Pancreas (tissue), 10 donors: ENCODE data around the gene RPIA. TPM values are rescaled to one million over a fixed set of nuclear protein-coding genes. Genes with fewer than 3 reads are reported as not detected.
A peak's percentile ranks its signal among the peaks of the same experiment; 100 is the strongest.

Source experiments
- ATAC-seq, 4 donors: fragments of 200-7000 bp; cut with Tn5 transposase; one replicate each; pipeline versions ENCODE4 v1.8.0 to v1.9.1; 2020; ENCODE audit warnings: mild to moderate bottlenecking in 4 of 4, moderate library complexity in 4 of 4
- DNase-seq, 6 donors: peaks; one replicate each; pipeline ENCODE4 v3.0.0-alpha.2; 2020
- FAIRE-seq: peaks from 2 replicates; lab custom pipeline; 2012; peaks lifted over from hg19 to GRCh38; lab: Jason Lieb, UNC
- H3K27ac ChIP-seq, 4 donors: fragments of 200-600 bp; sonication (generic); 1 replicate in 3 of 4; 2 replicates in 1 of 4; pipeline versions ENCODE4 v1.5.0 to v1.8.0; 2020
- H3K27me3 ChIP-seq, 4 donors: fragments of 200-600 bp; one replicate each; pipeline ENCODE4 v1.8.0; 2021
- H3K36me3 ChIP-seq, 3 donors: fragments of 200-600 bp; sonication (generic) in 1 of 3; one replicate each; pipeline versions ENCODE4 v1.5.0 to v1.8.0; 2020 to 2021
- H3K4me1 ChIP-seq, 3 donors: fragments of 200-600 bp; one replicate each; pipeline ENCODE4 v1.8.0; 2021
- H3K4me3 ChIP-seq, 4 donors: fragments of 200-600 bp; sonication (generic) in 2 of 4; one replicate each; pipeline versions ENCODE4 v1.5.0 to v1.8.0; 2020 to 2021
- H3K9me3 ChIP-seq, 4 donors: fragments of 200-600 bp; one replicate each; pipeline ENCODE4 v1.8.0; 2021
- WGBS, 2 donors: extraction: QIAGEN DNeasy Blood & Tissue Kit; methylation state at CpG; one replicate each; pipeline ENCODE4 v1.1.7; 2013; 5-methylcytosine and 5-hydroxymethylcytosine counted together
- intact Hi-C, 3 donors: fragments of 100-400 bp; cut with DNase I; formaldehyde crosslinking; loops; one replicate each; pipeline versions ENCODE4 v1.11.1 to v1.14.2; 2022
- polyA plus RNA-seq, 2 donors: library from polyadenylated mRNA; stranded (reverse); fragments of 200-250 nt; gene quantifications; one replicate each; pipeline ENCODE4 v1.2.3, GENCODE V29; 2013
- total RNA-seq, 6 donors: library from RNA; stranded (reverse); fragmentation: NEBNext Ultra II Directional in 4 of 6; extraction: Animal tissue kit (Norgen Biotek cat#: 25700) in 4 of 6; gene quantifications; one replicate each; pipeline versions ENCODE4 v1.2.1 to v1.2.4, GENCODE V29; 2021 to 2023
- TF ChIP-seq, protein P1 (sequence below), 4 donors: fragments of 200-600 bp; sonication (generic) in 3 of 4; IDR thresholded peaks; one replicate each; pipeline versions ENCODE4 v1.5.0 to v1.8.0; 2021; ENCODE audit warnings: antibody characterized with exemption in 4 of 4
- donor health status: healthy with polysubstance abuse.
- donor health status: DM: no; HTN: no; CAD: no; lungs with moderate emphysema.
- donor health status: DM: no; HTN: no; CAD: no.
- donor health status: control.
- donor health status: control.
- donor health status: Bipolar disorder and iron deficiency.
- donor health status: DM: yes; HTN: yes; CAD: no.
- donor health status: DM: no; HTN: no; CAD: no.
- donor health status: DM: no; HTN: no; CAD: no.
- donor health status: DM: yes; HTN: yes; CAD: no.

RPIA gene
- total and polyA plus RNA-seq, 8 donors, result 8.5 to 15.4 (median 10.3) TPM

DNA sequence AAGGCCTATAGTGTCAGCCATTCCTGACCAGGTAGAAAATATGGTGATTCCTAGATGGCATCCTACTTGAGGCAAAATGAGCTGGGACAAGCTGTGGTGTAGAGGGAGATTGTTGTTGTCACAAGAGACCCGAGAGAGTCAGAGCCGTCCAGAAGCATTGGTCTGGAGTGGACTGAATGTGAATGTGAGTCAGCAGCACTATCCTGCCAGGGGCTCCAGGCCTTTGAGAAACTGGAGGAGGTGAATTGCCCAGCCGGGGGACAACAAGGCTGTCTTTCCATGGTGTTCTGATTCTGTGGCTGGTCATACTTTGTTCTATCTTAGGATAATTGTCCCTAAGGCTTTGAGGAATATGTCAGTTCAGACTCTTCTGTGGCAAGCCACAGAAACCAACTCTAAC, 34.8 kb upstream of the RPIA start:
- Histone ChIP-seq H3K27me3 (no peaks in the 10 kb centered on the region), H3K27ac (no peak overlapping the region), H3K4me3 (no peak overlapping the region), H3K36me3 (no peaks in the 10 kb centered on the region), H3K4me1 (peaks cover 0 to 11% (median 0%) of the 10 kb centered on the region in 3 donors), H3K9me3 (no peaks in the 10 kb centered on the region)
- TF ChIP-seq, protein P1, sequence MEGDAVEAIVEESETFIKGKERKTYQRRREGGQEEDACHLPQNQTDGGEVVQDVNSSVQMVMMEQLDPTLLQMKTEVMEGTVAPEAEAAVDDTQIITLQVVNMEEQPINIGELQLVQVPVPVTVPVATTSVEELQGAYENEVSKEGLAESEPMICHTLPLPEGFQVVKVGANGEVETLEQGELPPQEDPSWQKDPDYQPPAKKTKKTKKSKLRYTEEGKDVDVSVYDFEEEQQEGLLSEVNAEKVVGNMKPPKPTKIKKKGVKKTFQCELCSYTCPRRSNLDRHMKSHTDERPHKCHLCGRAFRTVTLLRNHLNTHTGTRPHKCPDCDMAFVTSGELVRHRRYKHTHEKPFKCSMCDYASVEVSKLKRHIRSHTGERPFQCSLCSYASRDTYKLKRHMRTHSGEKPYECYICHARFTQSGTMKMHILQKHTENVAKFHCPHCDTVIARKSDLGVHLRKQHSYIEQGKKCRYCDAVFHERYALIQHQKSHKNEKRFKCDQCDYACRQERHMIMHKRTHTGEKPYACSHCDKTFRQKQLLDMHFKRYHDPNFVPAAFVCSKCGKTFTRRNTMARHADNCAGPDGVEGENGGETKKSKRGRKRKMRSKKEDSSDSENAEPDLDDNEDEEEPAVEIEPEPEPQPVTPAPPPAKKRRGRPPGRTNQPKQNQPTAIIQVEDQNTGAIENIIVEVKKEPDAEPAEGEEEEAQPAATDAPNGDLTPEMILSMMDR (IDR thresholded peaks at IDR 0.05), result no peak
- intact Hi-C loops, result no loop called here
- ATAC-seq (no peak), FAIRE-seq (no peak), DNase-seq (no peak)
- WGBS, 2 donors, result 93 to 97% methylated on average over 3 of the region's 3 CpGs

DNA sequence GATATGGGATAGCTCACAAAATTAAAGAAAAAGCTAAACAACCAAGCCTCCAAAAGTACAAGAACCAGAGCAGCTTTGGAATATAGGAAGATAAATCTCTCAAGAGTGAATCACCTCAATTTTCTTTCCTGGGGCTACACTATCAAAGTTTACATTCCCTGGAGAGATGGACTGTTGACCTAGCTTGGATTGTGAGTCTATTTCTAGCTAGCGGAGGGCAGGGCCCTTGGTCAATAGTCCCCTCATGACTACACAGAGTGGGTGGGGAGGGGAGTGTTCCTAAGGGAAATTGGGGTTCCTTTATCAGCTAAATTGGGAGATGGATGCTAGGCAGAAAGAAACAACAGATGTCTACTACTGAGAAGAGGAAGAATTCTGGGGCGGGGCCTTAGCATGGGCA, 34.3 kb upstream of the RPIA start:
- Histone ChIP-seq H3K9me3 (no peaks in the 10 kb centered on the region), H3K36me3 (no peaks in the 10 kb centered on the region), H3K4me3 (no peak overlapping the region), H3K27ac (no peak overlapping the region), H3K4me1 (peaks cover 0 to 11% (median 0%) of the 10 kb centered on the region in 3 donors), H3K27me3 (no peaks in the 10 kb centered on the region)
- intact Hi-C loops, result no loop called here
- TF ChIP-seq, protein P1 (IDR thresholded peaks at IDR 0.05), result no peak
- FAIRE-seq (no peak), ATAC-seq (no peak), DNase-seq (no peak)
- 94 to 97% methylated on average over 2 of the region's 2 CpGs for WGBS, 2 donors

DNA sequence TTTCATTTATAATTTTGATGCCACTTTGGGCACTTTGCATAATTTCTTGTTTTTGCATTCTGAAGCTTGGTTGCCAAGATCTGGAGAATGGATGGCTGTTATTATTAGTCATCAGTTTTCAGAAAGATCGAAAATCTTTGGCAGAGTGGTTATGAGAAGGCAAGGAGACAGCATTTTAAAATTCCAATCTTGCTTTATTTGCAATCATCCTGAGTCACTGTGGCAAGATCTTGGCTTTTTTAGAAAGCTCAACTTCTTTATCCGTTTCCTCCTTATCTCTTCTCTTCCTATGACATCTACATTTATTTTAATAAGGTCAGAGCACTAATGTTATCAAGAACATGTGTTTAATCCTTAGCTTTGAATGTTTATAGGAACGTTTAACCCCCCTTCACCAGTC, 33.1 kb upstream of the RPIA start:
- TF ChIP-seq, protein P1 (IDR thresholded peaks at IDR 0.05), result no peak
- 35 to 42% methylated on average over 3 of the region's 3 CpGs for WGBS, 2 donors
- intact Hi-C loops, result no loop called here
- H3K4me1 ChIP-seq, result peaks cover 0 to 11% (median 0%) of the 10 kb centered on the region in 3 donors
- no peaks in the 10 kb centered on the region for H3K9me3 ChIP-seq
- no peaks in the 10 kb centered on the region for H3K36me3 ChIP-seq
- H3K27ac ChIP-seq, result peak overlapping the region in 1 of 4 donors; percentile 70
- DNase-seq, result no peak
- peak in 3 of 4 donors; percentile 19 to 39 (median 19) for ATAC-seq
- H3K27me3 ChIP-seq, result no peaks in the 10 kb centered on the region
- FAIRE-seq, result no peak
- no peak overlapping the region for H3K4me3 ChIP-seq

DNA sequence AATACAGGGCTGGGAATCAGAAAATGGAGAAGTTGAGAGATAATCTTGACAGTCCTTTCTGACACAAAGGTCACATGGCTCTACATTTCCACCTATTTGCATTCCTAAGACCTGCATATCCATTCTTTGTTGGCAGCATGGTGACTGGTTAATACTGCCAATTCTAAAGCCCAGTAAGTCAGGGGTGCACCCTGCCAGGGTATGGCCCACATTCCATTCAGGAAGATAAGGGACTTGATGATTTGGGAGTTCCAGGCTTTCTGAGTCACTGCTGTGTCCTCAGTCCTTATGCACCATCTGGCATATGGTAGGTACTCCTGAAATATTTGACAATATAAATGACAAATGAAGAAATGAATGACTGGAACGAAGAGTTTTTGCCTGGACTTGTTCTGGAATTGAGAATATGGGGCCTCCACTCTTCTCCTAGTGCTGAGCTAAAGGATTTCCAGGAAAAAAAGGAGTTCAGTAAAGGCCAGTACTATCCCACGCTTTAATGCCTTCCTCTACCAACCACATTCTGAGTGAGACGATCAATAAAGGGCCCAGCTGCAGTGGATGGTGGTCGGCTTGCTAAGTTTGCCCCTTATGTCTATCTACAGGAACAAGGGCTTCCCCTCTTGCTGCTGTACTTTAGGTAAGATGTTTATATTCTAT, 32.5 kb upstream of the RPIA start:
- TF ChIP-seq, protein P1 (IDR thresholded peaks at IDR 0.05), result no peak
- Histone ChIP-seq H3K4me1 (peaks cover 0 to 11% (median 0%) of the 10 kb centered on the region in 3 donors), H3K4me3 (no peak overlapping the region), H3K27me3 (no peaks in the 10 kb centered on the region), H3K36me3 (no peaks in the 10 kb centered on the region), H3K27ac (peak overlapping the region in 3 of 4 donors; percentile 9 to 70 (median 13)), H3K9me3 (no peaks in the 10 kb centered on the region)
- 72% methylated on average over 4 of the region's 4 CpGs for WGBS, 2 donors
- ATAC-seq, result peak; percentile 35 to 81 (median 71)
- no peak for FAIRE-seq
- intact Hi-C loops, result no loop called here
- no peak for DNase-seq

DNA sequence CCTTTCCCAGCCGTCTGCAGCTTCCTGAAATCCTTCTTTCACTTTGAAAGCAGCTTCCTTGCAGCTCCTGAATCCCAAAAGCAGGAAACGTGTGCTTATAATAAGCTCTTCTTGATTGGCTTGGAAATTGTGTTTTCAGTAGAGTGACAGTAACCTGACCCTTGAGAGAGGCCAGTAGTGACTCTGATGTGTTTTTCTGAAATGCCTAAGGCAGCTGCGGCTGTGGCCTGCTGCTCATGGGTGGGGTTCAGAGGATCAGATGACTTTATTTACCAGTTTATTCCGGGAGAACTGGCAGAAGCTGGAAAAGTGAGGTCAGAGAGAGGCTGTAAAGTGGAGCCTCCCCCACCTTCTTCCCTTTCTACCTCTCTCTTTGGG, 31.9 kb upstream of the RPIA start:
- H3K36me3 ChIP-seq, result no peaks in the 10 kb centered on the region
- FAIRE-seq (no peak), ATAC-seq (peak; percentile 75 to 80 (median 79)), DNase-seq (peak in 1 of 6 donors; percentile 31)
- WGBS, 2 donors, result 50 to 54% methylated on average over 4 of the region's 4 CpGs
- H3K4me3 ChIP-seq, result no peak overlapping the region
- H3K4me1 ChIP-seq, result peaks cover 0 to 11% (median 0%) of the 10 kb centered on the region in 3 donors
- intact Hi-C loops, result no loop called here
- no peaks in the 10 kb centered on the region for H3K27me3 ChIP-seq
- peak overlapping the region in 3 of 4 donors; percentile 9 to 70 (median 13) for H3K27ac ChIP-seq
- TF ChIP-seq, protein P1 (IDR thresholded peaks at IDR 0.05), result no peak
- no peaks in the 10 kb centered on the region for H3K9me3 ChIP-seq
